ENCODE results near the gene KCMF1.

GRCh38 chr2:84954329-84954728 lies 16.6 kb upstream of the KCMF1 start:
- TF ChIP-seq CTCF (IDR thresholded peaks at IDR 0.05; ENCODE audit: poor library complexity) (no peak), EZH2 (IDR thresholded peaks at IDR 0.05; ENCODE audit: borderline replicate concordance) (no peak)

All from hepatocyte (in vitro differentiated cells).